Tibial artery (tissue), 4 donors: ENCODE measurements around the gene RAB44.

Source experiments
- DNase-seq, 2 donors: peaks; one replicate each; pipeline ENCODE4 v3.0.0-alpha.2; 2019
- H3K27ac ChIP-seq, 2 donors: fragments of 200-600 bp; sonication (generic) in 1 of 2; 1 replicate in 1 of 2; 2 replicates in 1 of 2; pipeline ENCODE4 v1.5.1; 2018 to 2019; ENCODE audit warnings: mild to moderate bottlenecking in 1 of 2
- H3K27me3 ChIP-seq, 2 donors: fragments of 200-600 bp; sonication (generic) in 1 of 2; one replicate each; pipeline versions ENCODE4 v1.5.1 to v1.6.0; 2016 to 2019
- H3K36me3 ChIP-seq, 3 donors: fragments of 200-600 bp; sonication (generic) in 2 of 3; one replicate each; pipeline ENCODE4 v1.5.1; 2016 to 2019; ENCODE audit warnings: mild to moderate bottlenecking in 2 of 3
- H3K4me1 ChIP-seq, 4 donors: fragments of 200-600 bp; sonication (generic) in 2 of 4; 1 replicate in 3 of 4; 2 replicates in 1 of 4; pipeline ENCODE4 v1.5.1; 2016 to 2019
- H3K4me3 ChIP-seq, 2 donors: fragments of 200-600 bp; sonication (generic) in 1 of 2; 1 replicate in 1 of 2; 2 replicates in 1 of 2; pipeline ENCODE4 v1.5.1; 2018 to 2019; ENCODE audit warnings: mild to moderate bottlenecking in 2 of 2
- H3K9me3 ChIP-seq, 3 donors: fragments of 200-600 bp; sonication (generic) in 1 of 3; one replicate each; pipeline ENCODE4 v1.5.1; 2016 to 2019
- intact Hi-C: fragments of 100-400 bp; cut with DNase I; formaldehyde crosslinking; loops from one replicate; pipeline ENCODE4 v1.15.0; 2023; ENCODE audit warnings: low total_unique reads
- TF ChIP-seq, protein P1 (sequence below), 2 experiments: fragments of 200-600 bp in 1 of 2; fragments of 450-650 bp in 1 of 2; IDR thresholded peaks; one replicate each; pipeline ENCODE4 v1.5.1; 2017 to 2019; ENCODE audit warnings: antibody characterized with exemption in 2 of 2, mild to moderate bottlenecking in 1 of 2, moderate library complexity in 1 of 2

Gene RAB44

DNA sequence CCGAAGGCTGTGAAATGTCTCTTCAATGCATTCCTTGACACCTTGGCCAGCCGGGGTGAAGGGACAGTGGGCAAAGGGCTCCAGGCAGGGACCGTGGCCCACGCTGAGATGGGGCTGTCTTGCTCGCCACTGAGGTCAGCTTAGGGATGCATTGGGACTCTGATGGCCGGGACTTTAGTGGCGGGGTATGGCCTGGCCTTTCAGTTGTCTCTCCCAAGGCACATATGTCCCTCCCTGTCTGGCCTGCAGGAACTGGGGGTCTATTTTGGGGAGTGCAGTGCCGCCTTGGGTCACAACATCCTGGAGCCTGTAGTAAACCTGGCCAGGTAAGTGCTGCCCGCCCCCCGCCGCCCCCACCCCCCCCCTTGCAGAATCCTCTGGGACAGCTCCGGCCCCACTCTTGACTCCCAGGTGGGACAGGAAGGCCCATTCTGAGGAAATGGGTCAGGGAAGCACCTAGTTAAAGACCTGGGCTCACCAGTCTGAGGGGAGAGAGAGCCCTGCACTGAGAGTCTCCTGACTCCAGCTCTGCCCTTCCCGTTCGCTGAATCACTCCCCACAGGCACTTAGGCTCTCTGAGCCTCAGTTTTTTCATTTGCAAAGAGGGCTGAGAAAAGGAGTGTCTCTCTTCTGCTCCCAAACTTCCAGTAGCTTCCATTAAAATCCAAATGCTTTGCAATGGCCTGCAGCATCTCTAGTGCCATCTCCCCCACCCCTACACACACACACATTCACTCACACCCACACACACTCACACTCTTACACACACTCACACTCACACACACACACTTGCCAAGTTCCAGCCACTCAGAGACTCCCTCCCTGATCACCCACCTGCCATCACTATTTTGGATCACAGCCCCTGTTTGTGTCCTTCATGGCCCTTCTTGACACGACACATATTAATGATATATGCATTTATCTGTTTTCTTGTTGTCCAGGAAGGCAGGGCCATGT is 33.1 kb downstream of the RAB44 start:
- Histone ChIP-seq H3K9me3 (no peaks in the 10 kb centered on the region), H3K4me3 (no peak overlapping the region), H3K4me1 (peaks cover 0 to 28% (median 12%) of the 10 kb centered on the region in 4 donors), H3K27ac (no peak overlapping the region), H3K27me3 (no peaks in the 10 kb centered on the region), H3K36me3 (no peaks in the 10 kb centered on the region)
- no peak for DNase-seq
- intact Hi-C loops: loop anchor here (5.0 kb wide), 1 partner anchor 108 kb away; no protein-coding TSS in a partner anchor
- TF ChIP-seq, protein P1, sequence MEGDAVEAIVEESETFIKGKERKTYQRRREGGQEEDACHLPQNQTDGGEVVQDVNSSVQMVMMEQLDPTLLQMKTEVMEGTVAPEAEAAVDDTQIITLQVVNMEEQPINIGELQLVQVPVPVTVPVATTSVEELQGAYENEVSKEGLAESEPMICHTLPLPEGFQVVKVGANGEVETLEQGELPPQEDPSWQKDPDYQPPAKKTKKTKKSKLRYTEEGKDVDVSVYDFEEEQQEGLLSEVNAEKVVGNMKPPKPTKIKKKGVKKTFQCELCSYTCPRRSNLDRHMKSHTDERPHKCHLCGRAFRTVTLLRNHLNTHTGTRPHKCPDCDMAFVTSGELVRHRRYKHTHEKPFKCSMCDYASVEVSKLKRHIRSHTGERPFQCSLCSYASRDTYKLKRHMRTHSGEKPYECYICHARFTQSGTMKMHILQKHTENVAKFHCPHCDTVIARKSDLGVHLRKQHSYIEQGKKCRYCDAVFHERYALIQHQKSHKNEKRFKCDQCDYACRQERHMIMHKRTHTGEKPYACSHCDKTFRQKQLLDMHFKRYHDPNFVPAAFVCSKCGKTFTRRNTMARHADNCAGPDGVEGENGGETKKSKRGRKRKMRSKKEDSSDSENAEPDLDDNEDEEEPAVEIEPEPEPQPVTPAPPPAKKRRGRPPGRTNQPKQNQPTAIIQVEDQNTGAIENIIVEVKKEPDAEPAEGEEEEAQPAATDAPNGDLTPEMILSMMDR (IDR thresholded peaks at IDR 0.05): no peak

DNA sequence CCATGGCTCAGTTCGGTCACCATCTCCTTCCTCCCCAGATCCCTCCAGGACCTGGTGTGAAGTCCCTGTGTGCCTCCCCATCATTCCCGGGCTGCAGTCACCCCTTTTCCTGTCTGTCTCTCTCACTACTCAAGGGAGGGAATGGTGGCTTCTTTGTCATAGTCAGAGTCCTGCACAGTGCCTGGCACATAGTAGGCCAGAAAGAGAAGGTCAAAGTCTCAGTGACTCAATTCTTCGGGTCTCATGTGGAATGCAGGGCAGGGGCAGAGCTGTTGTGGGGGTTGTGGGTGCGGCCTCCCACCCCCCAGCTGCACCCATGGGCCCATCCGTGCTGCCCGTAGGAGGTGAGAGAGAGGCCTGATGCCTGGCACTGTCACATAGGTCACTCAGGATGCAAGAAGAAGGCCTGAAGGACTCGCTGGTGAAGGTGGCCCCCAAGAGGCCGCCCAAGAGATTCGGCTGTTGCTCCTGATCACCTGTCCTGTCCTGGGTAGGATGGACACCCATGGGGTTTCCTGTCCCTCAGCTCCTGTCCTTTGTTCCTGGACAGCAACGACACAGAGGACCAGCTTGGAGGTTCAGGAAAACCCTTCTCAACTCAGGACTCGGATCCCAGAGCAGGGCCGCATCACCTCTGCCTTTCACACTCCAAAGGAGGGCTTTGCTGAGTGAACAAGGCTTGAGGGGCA is 34.1 kb downstream of the RAB44 start:
- H3K4me3 ChIP-seq: no peak overlapping the region
- H3K27me3 ChIP-seq: no peaks in the 10 kb centered on the region
- no peak for DNase-seq
- intact Hi-C loops: loop anchor here (5.0 kb wide), 1 partner anchor 109 kb away; no protein-coding TSS in a partner anchor
- TF ChIP-seq, protein P1 (IDR thresholded peaks at IDR 0.05): no peak
- H3K9me3 ChIP-seq: no peaks in the 10 kb centered on the region
- no peaks in the 10 kb centered on the region for H3K36me3 ChIP-seq
- no peak overlapping the region for H3K27ac ChIP-seq
- peaks cover 0 to 25% (median 16%) of the 10 kb centered on the region in 4 donors for H3K4me1 ChIP-seq

DNA sequence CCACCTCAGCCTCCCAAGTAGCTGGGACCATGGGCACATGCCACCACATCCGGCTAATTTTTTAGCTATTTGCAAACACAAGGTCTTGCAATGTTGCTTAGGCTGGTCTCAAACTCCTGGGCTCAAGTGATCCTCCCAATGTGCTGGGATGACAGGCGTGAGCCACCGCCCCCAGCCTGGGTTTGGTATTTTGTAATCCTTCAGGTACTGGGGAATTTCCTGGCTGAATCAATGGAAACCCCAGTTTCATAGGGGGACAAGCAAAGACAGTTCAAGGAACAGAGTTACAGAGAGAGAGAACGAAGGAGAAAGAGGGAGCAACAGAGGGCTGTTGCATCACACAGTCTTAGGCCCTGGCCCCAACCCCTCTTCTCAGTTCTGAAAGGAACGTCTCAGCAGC is 35.7 kb downstream of the RAB44 start:
- TF ChIP-seq, protein P1 (IDR thresholded peaks at IDR 0.05): no peak
- H3K27ac ChIP-seq: no peak overlapping the region
- H3K9me3 ChIP-seq: no peaks in the 10 kb centered on the region
- no peak for DNase-seq
- H3K27me3 ChIP-seq: no peaks in the 10 kb centered on the region
- intact Hi-C loops: loop anchor here (5.0 kb wide), 1 partner anchor 111 kb away; no protein-coding TSS in a partner anchor
- H3K4me3 ChIP-seq: no peak overlapping the region
- no peaks in the 10 kb centered on the region for H3K36me3 ChIP-seq
- H3K4me1 ChIP-seq: peaks cover 0 to 25% (median 16%) of the 10 kb centered on the region in 4 donors

DNA sequence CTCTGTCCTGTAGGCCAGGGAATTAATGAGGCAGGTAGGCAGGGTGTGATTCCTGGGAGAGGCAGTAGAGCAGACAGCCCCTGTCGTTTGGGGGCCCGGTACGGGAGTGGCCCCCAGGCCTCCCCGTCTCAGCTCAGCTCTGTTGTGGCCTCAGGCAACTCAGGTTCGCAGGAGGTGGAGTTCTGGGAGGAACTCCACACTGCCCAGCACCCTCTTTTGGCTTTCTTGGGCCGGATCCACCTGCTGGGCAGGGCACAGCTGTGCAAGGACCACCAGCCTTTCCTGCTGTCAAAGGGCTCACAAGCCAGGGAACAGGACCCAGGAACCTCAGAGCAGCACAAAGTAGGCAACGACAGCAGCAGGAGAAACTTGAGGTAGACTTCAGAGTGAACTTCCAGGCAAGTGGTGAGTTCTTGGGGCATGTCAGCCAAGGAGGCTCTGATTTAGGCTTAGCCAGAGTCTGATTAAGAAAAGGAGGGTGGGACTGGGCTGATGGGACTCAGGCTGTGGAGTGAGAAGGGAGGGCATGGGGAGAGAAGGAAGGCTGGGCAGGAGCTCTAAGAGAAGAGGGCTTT is 36.9 kb downstream of the RAB44 start:
- no peak for DNase-seq

More for the DNA sequence above, 36.9 kb downstream of the RAB44 start:
- H3K9me3 ChIP-seq: no peaks in the 10 kb centered on the region
- TF ChIP-seq, protein P1 (IDR thresholded peaks at IDR 0.05): no peak
- H3K4me1 ChIP-seq: peaks cover 0 to 20% (median 16%) of the 10 kb centered on the region in 4 donors
- H3K27me3 ChIP-seq: no peaks in the 10 kb centered on the region
- intact Hi-C loops: loop anchor here (5.0 kb wide), 1 partner anchor 112 kb away; no protein-coding TSS in a partner anchor
- H3K36me3 ChIP-seq: no peaks in the 10 kb centered on the region
- peak overlapping the region; percentile 41 to 50 for H3K4me3 ChIP-seq
- H3K27ac ChIP-seq: peak overlapping the region; percentile 81 to 89
